HG03135 (cell line): ENCODE results near the gene DIP2A.

Experiments
- ATAC-seq: cut with Tn5 transposase; IDR thresholded peaks from one replicate; pipeline ENCODE4 v1.9.1; 2021; ENCODE audit warnings: mild to moderate bottlenecking, moderate library complexity; ENCODE audit not compliant: unreplicated experiment

The DIP2A gene

DNA sequence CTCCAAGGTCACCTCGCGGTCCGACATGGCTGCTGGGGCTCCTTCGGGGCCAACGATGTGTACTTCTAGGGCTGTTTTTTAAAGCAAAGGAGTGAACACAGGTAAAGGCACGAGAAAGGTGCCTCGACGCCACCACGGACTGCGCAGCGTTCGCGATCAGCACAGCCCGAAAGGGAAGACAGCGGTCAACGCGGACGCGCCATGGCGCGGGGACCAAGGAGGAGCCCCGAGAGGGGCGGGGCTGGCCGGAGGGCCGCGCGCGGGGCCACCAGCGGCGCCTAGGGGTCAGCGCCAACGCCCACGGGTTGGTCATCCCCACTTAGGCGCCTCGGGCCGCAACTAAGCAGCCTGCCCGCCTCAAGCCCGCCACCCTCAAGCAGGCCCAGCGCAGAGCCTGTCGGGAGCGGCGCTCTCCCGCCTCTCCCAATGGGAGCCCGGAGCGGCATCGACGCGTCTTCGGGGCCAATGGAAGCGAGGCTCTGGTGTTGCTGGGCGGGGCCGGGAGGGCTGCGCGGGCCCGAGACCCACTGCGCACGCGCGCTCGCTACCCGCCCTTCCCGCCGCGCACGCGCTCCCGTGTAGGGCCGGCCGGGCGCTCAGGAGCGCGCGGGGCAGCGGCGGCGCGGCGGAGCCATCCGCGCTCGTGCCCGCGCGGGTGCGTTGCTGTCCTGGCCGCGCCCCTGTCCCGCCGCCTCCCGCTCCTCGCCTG lies at the start of gene DIP2A:
Gene DIP2A, plus strand, starts transcription at position 577 of the 709 bp plus-strand sequence. CDS start 241 bp downstream, outside the sequence.
- ATAC-seq = peak; percentile 91

GRCh38 chr21:46409641-46410406 lies 48.9 kb upstream of the DIP2A start:
- ATAC-seq = no peak

- no peak for ATAC-seq
Observed at GRCh38 chr21:46410516-46410915, 48.2 kb upstream of the DIP2A start.

- ATAC-seq = no peak
Observed at GRCh38 chr21:46411236-46411635, 47.5 kb upstream of the DIP2A start.

GRCh38 chr21:46411691-46412090 lies 47.0 kb upstream of the DIP2A start:
- ATAC-seq = no peak

- no peak for ATAC-seq
Observed at GRCh38 chr21:46412521-46413364, 45.9 kb upstream of the DIP2A start.

DNA sequence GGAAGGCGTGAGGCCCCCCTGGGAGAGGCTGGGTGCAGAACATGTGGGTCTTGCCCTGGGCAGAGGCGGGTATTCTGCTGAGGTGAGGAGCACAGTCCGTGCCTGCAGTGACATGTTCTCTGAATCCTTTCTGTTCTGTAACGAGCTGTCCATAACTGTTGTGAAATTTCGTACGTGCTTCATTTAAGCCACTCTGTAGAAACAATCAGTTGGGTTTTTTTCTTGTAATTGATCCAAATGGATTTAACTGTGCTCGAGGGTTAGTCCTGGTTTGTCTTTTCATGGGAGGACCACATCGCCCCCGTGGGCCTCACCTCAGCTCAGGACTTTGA lies 45.4 kb upstream of the DIP2A start:
- no peak for ATAC-seq

GRCh38 chr21:46414965-46415275 lies 43.8 kb upstream of the DIP2A start:
- no peak for ATAC-seq

DNA sequence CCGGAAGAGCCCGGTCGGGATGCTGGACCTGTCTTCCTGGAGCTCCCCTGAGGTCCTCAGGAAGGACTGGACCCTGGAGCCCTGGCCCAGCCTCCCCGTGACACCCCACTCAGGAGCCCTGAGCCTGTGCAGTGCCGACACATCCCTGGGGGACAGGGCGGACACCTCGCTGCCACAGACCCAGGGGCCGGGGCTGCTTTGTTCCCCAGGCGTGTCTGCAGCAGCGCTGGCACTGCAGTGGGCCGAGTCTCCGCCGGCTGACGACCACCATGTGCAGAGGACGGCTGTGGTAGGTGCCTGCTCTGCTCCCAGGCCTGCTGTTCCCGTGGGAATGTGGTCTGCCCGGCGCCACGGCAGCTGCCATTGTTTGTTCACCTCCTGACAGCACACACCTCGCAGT lies 42.1 kb upstream of the DIP2A start:
- ATAC-seq = no peak

DNA sequence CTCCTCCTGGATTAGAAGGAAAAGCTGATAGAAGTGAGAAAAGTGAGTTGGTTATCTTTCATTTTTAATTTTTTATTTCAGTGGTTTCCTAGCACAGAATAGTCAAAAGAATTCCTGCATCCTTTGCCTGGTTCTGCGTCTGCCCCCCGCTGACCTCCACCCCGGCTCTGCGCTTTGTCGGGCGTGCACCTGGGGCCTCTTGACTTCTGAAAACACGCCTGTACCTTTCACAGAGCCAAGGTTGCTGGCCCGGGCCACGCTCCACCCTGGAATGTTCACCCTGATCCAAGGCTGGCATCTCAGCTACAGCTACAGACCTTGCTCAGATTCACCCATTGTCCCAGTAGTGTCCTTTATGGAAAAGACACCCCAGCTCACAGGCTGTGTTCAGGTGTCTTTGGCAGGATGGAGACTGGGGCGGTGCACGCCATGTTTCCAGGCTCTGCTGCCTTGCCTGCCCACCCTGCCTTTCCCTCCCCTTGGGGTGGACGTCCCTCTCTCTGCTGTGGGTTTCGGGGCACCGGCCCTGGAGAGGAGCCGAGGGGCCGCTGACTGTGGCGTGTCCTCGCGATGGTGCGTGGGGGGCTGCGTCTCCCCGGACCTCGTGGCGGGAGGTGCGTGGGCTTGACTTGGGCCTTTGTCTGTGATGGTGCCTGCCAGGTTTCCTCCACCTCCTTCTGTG lies 40.3 kb upstream of the DIP2A start:
- no peak for ATAC-seq

DNA sequence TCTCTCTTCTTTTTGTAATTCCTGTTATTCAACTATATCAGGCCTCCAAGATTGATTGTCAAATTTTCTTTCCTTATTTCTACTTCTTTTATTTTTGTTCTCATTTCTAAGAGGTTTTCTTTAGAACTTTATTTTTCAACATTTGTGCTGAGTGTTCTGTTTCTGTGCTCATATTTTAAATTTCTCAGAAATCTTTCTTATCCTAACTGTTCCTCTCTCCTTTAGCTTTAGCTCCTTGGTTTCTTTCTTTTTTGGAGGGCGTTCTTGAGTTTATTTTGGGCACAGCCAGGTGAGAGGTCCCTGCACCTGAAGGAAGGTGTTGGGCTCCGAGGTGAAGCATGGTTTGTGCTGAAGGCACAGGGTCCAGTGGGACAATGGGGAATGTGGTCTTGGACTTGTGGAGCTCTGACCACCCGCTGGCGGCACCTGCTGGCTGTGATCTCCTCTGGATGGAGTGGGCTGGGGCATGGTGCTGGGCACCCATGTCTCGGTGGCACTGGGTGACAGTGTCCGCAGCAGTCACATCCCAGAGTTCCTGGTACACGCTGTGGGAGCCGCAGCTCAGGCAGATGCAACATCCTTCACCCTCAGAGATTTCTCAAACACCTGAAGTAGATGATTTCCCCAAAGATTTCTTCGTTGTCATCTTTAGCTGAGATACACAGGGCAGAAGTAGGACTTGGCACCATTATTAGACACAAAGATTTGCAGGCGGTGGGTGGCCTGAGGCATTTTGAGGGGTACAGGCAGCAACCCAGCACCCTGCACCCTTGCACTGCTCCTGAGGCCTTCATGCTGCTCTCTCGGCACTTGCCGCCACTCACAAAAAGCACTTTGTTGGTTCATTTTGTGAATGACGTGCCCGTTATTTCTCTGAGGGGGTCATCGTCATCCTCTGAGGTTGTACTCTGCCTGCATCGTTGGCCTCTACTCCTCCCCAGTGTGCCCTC lies 38.2 kb upstream of the DIP2A start:
- no peak for ATAC-seq

DNA sequence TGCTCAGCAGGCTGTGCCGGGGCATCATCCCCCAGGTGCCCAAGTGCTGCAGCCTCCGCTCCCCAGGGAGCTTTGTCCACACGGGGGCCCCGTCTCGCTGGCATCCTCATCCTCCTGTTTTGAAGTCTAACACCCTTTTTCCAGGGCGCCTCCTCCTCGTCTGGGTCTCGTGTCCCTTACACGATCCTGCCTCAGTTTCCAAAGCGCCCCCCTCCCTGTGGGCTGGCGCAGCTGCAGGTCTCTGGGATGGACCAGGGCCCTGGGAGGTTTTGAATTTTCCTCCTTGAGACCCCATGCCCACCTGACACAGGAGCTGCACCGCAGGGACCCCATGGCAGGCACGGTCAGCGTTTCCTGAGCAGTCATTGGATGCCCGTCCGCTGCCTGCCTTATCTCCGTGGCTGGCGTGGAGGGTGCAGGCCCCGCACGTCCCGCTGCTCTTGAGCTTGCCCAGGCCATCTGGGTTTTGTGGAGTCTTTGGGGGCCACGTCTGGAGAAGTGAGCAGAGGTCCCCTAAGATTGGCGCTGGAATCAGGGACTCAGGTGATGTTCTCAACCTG lies 37.4 kb upstream of the DIP2A start:
- ATAC-seq = no peak

DNA sequence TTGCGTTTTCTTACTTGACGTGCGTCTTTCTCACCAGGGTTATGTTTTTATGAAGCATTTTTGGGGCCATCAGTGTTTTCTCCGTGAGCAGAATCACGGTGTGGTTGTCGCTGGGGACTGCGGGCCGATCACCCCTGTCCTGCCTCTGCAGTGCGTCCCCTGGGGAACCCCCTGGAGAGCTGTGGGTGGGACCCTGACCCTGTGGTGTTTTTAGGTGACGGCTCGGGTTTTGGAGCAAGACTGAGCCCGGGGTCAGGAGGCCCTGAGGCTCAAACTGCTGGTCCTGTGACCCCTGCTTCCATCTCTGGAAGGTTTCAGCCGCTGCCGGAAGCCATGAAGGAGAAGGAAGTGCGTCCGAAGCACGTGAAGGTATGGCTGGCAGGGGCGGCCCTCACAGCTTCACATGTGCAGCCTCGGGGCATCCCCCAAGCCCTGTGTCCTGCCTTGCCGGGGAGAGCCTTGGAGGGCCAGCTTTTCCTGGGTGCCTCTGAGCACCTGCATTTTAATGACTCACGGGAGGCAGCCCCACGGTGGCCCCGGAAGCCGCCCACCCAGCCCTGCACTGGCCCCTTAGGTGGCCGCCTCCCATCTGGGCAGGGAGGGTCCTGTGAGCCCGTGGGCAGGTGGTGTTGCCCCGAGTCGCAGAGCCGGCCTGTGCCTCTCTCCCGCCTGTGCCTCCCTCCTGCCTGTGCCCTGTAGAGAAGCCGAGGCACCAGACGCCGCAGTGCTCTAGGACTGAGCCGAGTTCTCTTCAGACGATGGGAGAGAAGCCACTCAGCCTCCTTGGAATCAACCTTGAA lies 36.7 kb upstream of the DIP2A start:
- no peak for ATAC-seq

GRCh38 chr21:46422636-46423241 lies 36.0 kb upstream of the DIP2A start:
- no peak for ATAC-seq

DNA sequence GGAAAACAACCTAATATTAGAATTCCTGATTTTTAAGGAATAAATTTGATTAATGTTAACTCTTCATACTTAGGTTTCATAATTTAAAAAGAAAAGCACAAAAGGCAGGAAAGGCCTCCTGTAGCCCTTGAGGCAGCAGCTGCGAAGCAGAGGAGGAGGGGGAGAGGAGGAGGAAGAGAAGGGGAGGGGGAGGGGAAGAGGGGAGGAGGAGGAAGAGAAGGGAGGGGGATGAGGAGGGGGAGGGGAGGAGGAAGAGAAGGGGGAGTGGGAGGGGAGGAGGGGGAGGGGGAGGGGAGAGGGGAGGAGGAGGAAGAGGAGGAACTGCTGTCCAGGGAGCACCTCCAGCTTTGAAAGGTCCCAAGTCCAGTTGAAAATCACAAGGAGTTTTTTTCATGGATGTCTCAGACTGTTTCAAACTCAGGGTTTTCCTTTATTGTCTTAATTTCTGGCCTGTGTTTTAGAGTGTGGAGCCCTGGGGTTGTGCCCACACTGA lies 35.1 kb upstream of the DIP2A start:
- ATAC-seq = no peak

DNA sequence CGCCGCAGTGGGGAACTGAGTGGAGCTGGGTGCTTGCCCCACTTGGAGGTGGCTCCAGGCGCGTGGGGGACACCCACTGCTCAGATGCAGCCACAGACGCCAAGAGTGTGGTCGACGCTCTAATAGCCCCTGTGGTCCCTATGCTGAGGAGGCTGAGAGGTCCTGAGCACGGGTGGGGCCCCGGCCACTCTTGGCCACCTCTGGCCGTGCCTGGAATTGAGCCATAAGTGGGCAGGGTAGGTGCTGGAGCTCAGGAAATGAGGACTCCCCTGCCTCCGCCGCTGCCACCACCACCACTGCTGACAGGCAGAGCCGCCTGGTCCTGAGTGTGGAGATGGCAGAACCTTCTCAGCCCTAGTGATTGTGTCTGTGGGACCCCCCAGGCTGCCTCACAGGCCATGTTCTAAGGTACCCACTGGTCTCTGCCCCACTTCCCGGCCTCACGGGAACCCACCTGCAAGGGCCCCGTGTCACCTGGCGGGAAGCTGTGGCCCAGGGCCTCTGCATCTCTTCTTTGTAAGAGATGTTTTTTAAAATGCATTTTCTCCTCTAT lies 34.6 kb upstream of the DIP2A start:
- ATAC-seq = no peak

- ATAC-seq = no peak
Observed at GRCh38 chr21:46424621-46425020, 34.1 kb upstream of the DIP2A start.

GRCh38 chr21:46425041-46425440 lies 33.6 kb upstream of the DIP2A start:
- no peak for ATAC-seq
